AG04449 (cell line): ENCODE measurements around the gene SNCB.

Source experiments
- CTCF ChIA-PET: fragments of 350-600 bp; formaldehyde crosslinking; extraction: SDS; loops from one replicate; lab custom pipeline; 2021; ENCODE audit warnings: antibody characterized with exemption; lab: Yijun Ruan, JAX
- POLR2A ChIA-PET: fragments of 400-600, 350-600 bp; formaldehyde crosslinking; extraction: SDS; loops from one replicate; lab custom pipeline; 2020; ENCODE audit warnings: antibody characterized with exemption, inconsistent platforms; lab: Yijun Ruan, JAX
- DNase-seq: peaks from one replicate; pipeline ENCODE4 v3.0.0-alpha.2; 2010; ENCODE audit warnings: low read depth, low spot score
- H3K4me3 ChIP-seq: 2 replicates; pipeline ENCODE4 v1.5.1; 2011; ENCODE audit warnings: low read depth, mild to moderate bottlenecking, control low read depth, low read length
- CTCF ChIP-seq: IDR thresholded peaks from one replicate; pipeline ENCODE4 v1.5.1; 2011; ENCODE audit warnings: mild to moderate bottlenecking, moderate library complexity, low read length, control low read depth, inconsistent platforms; ENCODE audit not compliant: insufficient read depth; ENCODE audit errors: missing control alignments

SNCB gene

GRCh38 chr5:176620333-176620981, 9.9 kb downstream of the SNCB start:
- no peak for DNase-seq
- no peak for TF ChIP-seq CTCF
- CTCF ChIA-PET, result interaction anchor here (1.0 to 2.6 kb wide), 3 partner anchors 10 to 47 kb away, joined by 4 to 11 read pairs (median 6); partner anchors contain the start of genes EIF4E1B, SNCB and TSPAN17
- H3K4me3 ChIP-seq, result peak overlapping the region; percentile 25; the same call in 1 of the 2 replicates
- POLR2A ChIA-PET, result interaction anchor here (1.3 kb wide), 1 partner anchor 16 kb away, joined by 4 read pairs; no protein-coding TSS in a partner anchor

- no peak for DNase-seq
- CTCF ChIA-PET, result interaction anchor here (1.0 to 2.6 kb wide), 3 partner anchors 11 to 46 kb away, joined by 4 to 11 read pairs (median 6); partner anchors contain the start of genes EIF4E1B, SNCB and TSPAN17
Observed at GRCh38 chr5:176619569-176620332, 10.6 kb downstream of the SNCB start.

GRCh38 chr5:176619203-176619568, 11.1 kb downstream of the SNCB start:
- CTCF ChIA-PET, result interaction anchor here (1.0 kb wide), 1 partner anchor 45 kb away, joined by 6 read pairs; no protein-coding TSS in a partner anchor
- DNase-seq, result no peak
- H3K4me3 ChIP-seq, result peak overlapping the region; percentile 42
- peak; percentile 53 for TF ChIP-seq CTCF
- POLR2A ChIA-PET, result no interaction called here

More at GRCh38 chr5:176619569-176620332, 10.6 kb downstream of the SNCB start:
- POLR2A ChIA-PET, result no interaction called here
- peak overlapping the region; percentile 34 for H3K4me3 ChIP-seq
- TF ChIP-seq CTCF, result no peak

GRCh38 chr5:176618783-176619182, 11.6 kb downstream of the SNCB start:
- POLR2A ChIA-PET, result no interaction called here
- H3K4me3 ChIP-seq, result peak overlapping the region; percentile 42
- no peak for TF ChIP-seq CTCF
- CTCF ChIA-PET, result interaction anchor here (1.0 kb wide), 1 partner anchor 45 kb away, joined by 6 read pairs; no protein-coding TSS in a partner anchor
- no peak for DNase-seq

GRCh38 chr5:176616511-176616910, 13.8 kb downstream of the SNCB start:
- no peak for DNase-seq
- H3K4me3 ChIP-seq, result no peak overlapping the region
- ChIA-PET CTCF (interaction anchor here (1.1 to 1.9 kb wide), 2 partner anchors 38 to 43 kb away, joined by 3 to 9 read pairs; no protein-coding TSS in a partner anchor), POLR2A (no interaction called here)
- TF ChIP-seq CTCF, result no peak
